ENCODE data around the gene TBC1D22B.

Gene TBC1D22B

GRCh38 chr6:37261198-37261597 lies 3.6 kb downstream of the TBC1D22B start:
- TF ChIP-seq, protein P1, sequence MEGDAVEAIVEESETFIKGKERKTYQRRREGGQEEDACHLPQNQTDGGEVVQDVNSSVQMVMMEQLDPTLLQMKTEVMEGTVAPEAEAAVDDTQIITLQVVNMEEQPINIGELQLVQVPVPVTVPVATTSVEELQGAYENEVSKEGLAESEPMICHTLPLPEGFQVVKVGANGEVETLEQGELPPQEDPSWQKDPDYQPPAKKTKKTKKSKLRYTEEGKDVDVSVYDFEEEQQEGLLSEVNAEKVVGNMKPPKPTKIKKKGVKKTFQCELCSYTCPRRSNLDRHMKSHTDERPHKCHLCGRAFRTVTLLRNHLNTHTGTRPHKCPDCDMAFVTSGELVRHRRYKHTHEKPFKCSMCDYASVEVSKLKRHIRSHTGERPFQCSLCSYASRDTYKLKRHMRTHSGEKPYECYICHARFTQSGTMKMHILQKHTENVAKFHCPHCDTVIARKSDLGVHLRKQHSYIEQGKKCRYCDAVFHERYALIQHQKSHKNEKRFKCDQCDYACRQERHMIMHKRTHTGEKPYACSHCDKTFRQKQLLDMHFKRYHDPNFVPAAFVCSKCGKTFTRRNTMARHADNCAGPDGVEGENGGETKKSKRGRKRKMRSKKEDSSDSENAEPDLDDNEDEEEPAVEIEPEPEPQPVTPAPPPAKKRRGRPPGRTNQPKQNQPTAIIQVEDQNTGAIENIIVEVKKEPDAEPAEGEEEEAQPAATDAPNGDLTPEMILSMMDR (IDR thresholded peaks at IDR 0.05): no peak
- no peak overlapping the region for H3K4me3 ChIP-seq (ENCODE audit: low read depth in 1 of 2, low read length in 1 of 2)
- H3K4me1 ChIP-seq (ENCODE audit: control insufficient read depth in 1 of 2, insufficient read depth in 1 of 2, low read depth in 1 of 2, low read length in 1 of 2): peaks cover 37 to 38% of the 10 kb centered on the region in 2 experiments
- no peaks in the 10 kb centered on the region for H3K9me3 ChIP-seq
- H3K27me3 ChIP-seq: no peaks in the 10 kb centered on the region
- no peaks in the 10 kb centered on the region for H3K36me3 ChIP-seq
- H3K27ac ChIP-seq: no peak overlapping the region

DNA sequence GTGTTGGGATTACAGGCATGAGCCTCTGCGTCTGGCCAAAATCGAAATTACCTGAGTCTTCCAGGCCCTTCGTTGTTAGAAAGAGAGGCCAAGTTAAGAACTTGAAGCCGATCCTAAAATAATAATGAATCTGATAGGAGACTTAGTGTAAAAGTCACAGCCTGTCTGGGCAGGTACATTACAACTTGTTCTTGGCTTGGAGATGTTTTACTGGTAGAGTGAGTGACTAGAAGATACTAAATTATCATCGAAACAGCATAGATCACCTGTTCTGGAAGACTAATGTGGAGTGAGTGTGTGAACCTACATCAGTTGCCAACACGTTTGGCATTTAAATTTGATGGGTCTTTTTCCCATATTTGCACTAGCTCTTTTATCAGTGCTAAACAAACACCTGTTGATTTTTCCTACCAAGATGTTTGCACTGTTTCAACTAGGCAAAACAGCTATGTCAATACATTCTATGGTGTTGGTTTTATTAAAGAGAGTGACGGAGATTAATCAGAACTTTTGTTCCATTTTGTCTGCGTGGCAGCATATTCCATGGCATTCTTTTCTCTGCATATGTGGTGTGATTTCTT lies 5.0 kb downstream of the TBC1D22B start:
- H3K4me1 ChIP-seq (ENCODE audit: control insufficient read depth in 1 of 2, insufficient read depth in 1 of 2, low read depth in 1 of 2, low read length in 1 of 2): peaks cover 29 to 30% of the 10 kb centered on the region in 2 experiments
- H3K27ac ChIP-seq: no peak overlapping the region
- H3K9me3 ChIP-seq: no peaks in the 10 kb centered on the region
- H3K4me3 ChIP-seq (ENCODE audit: low read depth in 1 of 2, low read length in 1 of 2): no peak overlapping the region
- TF ChIP-seq, protein P1 (IDR thresholded peaks at IDR 0.05): no peak
- no peaks in the 10 kb centered on the region for H3K36me3 ChIP-seq
- no peaks in the 10 kb centered on the region for H3K27me3 ChIP-seq

GRCh38 chr6:37265001-37265400 lies 7.4 kb downstream of the TBC1D22B start:
- TF ChIP-seq, protein P1 (IDR thresholded peaks at IDR 0.05): no peak
- peaks cover 9 to 11% of the 10 kb centered on the region in 2 experiments for H3K4me1 ChIP-seq (ENCODE audit: control insufficient read depth in 1 of 2, insufficient read depth in 1 of 2, low read depth in 1 of 2, low read length in 1 of 2)
- H3K4me3 ChIP-seq (ENCODE audit: low read depth in 1 of 2, low read length in 1 of 2): no peak overlapping the region

DNA sequence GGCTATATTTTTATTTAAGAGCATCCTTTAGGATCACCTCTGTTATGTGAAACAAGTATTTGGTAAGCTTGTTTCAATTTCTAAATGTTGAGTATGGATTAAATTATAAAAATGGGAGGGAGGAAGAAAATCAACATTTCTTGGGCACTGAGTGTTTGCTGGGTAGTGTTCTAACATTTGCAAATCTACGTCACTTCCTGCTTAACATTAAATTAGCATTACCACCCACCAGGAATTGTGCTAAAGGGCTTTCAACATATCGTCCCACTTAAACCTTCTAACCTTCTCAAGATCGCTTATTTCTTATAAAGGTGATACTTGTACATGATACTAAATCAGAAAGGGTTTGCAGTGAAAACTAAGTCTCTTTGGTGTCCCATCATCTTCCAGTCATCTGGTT lies 8.3 kb downstream of the TBC1D22B start:
- no peaks in the 10 kb centered on the region for H3K27me3 ChIP-seq
- H3K27ac ChIP-seq: no peak overlapping the region
- TF ChIP-seq, protein P1 (IDR thresholded peaks at IDR 0.05): no peak
- H3K4me3 ChIP-seq (ENCODE audit: low read depth in 1 of 2, low read length in 1 of 2): no peak overlapping the region
- no peaks in the 10 kb centered on the region for H3K36me3 ChIP-seq
- peaks cover 3 to 6% of the 10 kb centered on the region in 2 experiments for H3K4me1 ChIP-seq (ENCODE audit: control insufficient read depth in 1 of 2, insufficient read depth in 1 of 2, low read depth in 1 of 2, low read length in 1 of 2)
- no peaks in the 10 kb centered on the region for H3K9me3 ChIP-seq

More at GRCh38 chr6:37265001-37265400, 7.4 kb downstream of the TBC1D22B start:
- H3K27ac ChIP-seq: no peak overlapping the region
- no peaks in the 10 kb centered on the region for H3K27me3 ChIP-seq
- H3K36me3 ChIP-seq: no peaks in the 10 kb centered on the region
- no peaks in the 10 kb centered on the region for H3K9me3 ChIP-seq

GRCh38 chr6:37269105-37269504 lies 11.5 kb downstream of the TBC1D22B start:
- Histone ChIP-seq H3K4me1 (ENCODE audit: control insufficient read depth in 1 of 2, insufficient read depth in 1 of 2, low read depth in 1 of 2, low read length in 1 of 2) (peaks cover 16 to 18% of the 10 kb centered on the region in 2 experiments), H3K4me3 (ENCODE audit: low read depth in 1 of 2, low read length in 1 of 2) (no peak overlapping the region), H3K27ac (no peak overlapping the region), H3K9me3 (no peaks in the 10 kb centered on the region), H3K36me3 (no peaks in the 10 kb centered on the region), H3K27me3 (no peaks in the 10 kb centered on the region)
- TF ChIP-seq, protein P1 (IDR thresholded peaks at IDR 0.05): no peak

All from neutrophil (primary cell).